Right kidney (tissue), 1 donor: ENCODE data around the gene ZNF804A.
"Not testable (repeated sequence)": the region's sequence is repeated elsewhere in the genome, so short reads cannot be mapped to it uniquely, and the experiment has no call there.

ENCODE experiments used
- DNase-seq: peaks from one replicate; pipeline ENCODE4 v3.0.0-alpha.2; 2016

Gene ZNF804A

DNA sequence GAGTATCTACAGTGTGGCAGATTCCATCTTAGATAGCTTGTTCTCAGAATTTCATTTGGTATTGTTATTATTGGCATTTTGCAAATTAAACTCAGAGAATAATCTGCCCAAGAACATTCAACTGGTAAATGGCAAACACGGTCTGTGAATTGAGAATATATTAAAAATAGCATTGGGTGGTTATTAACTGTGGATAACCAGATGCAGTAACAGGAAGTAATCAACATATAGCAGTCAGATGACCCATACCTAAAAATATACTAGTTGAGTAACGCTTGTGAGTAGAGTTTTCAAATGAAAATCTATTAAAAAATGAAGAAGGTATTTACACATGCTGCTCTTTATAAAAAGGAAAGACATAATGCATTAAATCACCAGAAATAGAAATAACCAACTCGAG, 129.5 kb downstream of the ZNF804A start:
- no peak for DNase-seq

DNA sequence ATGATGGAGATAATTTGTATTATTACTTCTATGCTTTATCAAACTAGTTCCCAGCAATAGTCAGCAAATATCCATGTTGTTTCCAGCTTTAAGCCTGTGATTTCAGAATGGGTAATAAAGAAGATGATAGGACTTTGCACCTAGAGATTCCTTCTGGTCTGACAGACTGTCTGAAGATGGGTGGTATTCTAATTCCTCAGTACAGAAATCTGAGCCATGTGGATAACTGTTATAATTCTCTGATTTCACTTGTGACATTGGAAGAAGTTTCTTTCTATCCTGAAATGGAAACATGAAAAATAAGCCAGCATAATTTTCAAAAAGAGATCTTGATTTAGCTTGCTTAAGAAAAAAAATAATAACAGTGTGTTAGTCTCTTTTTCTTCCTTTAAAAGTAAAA, 130.1 kb downstream of the ZNF804A start:
- no peak for DNase-seq

DNA sequence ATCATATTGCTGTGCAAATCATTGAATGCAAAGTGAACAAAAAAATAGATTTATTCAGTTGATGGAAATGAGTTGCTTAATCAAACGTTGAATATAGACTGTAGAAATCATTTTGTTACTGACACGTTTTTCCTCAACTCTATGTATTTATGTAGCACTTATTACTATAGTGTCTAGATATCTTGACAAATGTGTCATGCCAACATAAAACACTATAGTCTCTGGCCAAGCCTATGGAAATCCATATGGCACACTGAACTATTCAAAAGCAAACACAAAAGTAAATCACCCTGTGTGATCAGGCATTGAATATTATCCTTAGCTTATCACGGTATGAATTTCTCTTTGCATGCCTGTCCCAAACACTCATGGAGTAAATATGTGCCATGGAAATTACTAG, 131.3 kb downstream of the ZNF804A start:
- DNase-seq, result no peak

DNA sequence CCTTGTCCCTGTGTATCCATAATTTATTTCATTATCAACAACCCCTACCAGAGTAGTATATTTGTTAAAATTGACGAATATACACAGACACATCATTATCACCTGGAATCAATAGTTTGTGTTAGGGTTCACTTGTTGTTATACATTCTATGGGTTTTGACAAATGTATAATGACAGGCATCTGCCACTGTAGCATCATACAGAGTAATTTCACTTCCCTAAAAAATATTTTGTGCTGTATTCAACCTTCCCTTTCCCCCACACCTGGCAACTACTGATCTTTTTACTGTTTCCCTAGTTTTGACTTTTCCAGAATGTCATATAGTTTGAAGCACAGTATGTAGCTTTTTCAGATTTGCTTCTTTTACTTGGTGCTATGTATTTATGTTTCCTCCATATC, 132.0 kb downstream of the ZNF804A start:
- no peak for DNase-seq

DNA sequence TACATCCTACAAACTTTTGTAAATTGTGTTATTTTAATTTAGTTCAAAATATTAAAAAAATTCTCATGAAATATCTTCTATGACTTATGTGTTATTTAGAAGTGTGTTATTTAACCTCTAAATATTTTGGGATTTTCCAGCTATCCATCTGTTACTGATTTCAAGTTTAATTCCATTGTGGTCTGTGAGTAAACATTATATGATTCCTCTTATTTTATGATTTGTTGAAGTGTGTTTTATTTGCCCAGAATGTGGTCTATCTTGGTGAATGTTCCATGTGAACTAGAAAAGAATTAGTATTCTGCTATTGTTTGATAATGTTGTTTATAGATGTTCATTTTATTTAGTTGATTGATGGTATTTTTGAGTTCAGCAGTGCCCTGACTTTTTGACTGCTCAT, 136.0 kb downstream of the ZNF804A start:
- no peak for DNase-seq

DNA sequence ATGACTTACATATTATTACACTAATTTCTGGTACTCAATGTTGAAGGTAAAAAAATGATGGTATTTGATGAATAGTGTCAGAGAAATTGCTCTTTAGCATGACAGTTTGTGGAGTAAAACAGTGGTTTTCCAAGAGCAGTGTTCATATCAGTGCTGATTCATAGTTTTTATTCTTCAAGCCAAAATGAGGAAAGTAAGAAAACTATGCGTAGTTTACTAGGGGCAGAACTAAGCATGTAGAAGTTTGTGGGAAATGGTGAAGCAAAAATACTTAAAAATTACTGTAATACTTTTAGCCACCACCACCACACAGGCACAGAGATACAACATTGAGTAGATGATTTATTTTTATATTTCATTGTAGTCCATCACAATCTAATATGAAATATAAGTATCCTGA, 137.3 kb downstream of the ZNF804A start:
- DNase-seq, result no peak

DNA sequence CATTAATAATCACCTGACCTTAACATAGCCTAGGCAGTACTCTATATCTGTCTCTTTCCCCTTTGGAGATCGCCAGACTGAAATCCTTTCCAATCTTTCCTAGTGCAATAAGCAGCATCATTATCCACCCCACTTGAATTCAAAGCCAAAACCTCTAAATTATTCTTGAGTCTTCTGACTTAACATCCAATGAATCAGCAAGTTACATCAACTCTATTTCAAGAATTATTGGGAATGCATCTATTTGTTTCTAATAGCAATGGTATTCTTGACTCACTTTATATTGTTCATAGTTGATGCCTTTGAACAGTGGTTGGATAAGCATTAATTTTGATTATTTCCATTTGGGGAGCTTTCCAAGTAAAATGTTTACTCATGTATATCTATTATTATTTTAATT, 144.8 kb downstream of the ZNF804A start:
- no peak for DNase-seq

DNA sequence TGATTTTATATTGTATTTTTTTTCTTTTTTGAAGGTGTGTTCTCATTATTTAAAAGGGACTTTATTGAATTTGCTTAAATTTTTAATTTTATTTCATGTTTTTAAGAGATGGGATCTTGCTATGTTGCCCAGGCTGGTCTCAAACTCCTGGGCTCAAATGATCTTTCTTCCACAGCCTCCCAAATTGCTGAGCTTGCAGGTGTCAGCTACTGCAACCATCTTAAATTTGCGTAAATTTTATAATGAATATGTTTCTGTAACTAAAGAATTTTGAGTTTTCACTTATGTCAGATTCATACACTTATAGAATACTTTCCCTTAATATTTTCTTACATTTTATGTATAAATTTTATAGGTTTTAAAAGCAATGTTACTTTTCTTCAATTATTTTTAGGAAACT, 157.8 kb downstream of the ZNF804A start:
- no peak for DNase-seq

DNA sequence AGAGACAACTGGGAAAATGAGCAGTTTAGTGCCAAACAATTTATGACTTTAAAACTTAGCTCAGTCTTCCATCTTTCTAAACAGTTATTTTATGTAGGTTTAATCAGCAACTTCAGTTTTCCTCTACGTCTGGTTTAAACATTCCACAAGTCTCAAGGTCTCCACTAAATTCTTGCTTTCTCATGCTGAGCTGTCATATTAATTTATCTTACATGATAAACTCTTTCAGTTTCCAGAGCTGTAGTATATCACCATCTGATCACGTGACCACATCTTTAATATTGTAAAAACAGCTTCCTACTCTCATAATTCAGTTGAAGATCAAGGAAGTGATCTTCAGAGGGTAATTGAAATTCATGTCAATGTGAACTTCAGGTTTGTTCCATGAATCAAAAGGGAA, 158.6 kb downstream of the ZNF804A start:
- no peak for DNase-seq

DNA sequence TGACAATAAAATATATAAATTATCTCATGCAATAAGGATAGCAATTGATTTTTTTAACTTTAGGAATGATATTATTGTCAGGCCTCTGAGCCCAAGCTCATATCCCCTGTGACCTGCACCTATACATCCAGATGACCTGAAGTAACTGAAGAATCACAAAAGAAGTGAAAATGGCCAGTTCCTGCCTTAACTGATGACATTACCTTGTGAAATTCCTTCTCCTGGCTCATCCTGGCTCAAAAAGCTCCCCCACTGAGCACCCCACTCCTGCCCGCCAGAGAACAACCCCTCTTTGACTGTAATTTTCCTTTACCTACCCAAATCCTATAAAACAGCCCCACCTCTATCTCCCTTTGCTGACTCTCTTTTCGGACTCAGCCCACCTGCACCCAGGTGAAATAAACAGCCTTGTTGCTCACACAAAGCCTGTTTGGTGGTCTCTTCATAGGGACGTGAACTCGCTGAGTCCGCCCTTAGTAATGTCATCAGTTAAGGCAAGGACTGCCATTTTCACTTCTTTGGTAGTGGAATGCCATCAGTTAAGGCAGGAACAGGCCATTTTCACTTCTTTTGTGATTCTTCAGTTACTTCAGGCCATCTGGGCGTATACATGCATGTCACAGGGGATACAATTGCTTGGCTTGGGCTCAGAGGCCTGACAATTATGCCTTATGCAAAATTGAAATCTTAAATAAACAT, 161.4 kb downstream of the ZNF804A start:
- not testable (repeated sequence) for DNase-seq

DNA sequence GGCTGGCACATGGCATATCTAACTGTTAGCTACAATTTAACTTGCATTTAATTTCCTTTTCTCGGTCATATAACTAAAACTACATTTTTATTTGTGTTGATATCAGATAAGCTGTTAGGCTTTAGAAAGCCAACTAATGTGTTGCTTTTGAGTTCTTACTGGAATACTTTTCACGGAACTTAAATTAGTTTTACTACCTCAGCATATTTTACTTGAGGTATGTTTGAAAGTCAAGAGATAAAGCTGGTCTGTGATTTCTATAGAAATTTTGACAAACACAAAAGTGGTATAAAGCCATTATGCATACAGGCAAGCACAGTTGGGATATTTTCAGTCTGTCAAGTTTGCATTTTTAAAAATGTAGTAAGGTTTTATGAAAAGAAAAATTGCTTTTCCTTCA, 162.6 kb downstream of the ZNF804A start:
- DNase-seq, result no peak

DNA sequence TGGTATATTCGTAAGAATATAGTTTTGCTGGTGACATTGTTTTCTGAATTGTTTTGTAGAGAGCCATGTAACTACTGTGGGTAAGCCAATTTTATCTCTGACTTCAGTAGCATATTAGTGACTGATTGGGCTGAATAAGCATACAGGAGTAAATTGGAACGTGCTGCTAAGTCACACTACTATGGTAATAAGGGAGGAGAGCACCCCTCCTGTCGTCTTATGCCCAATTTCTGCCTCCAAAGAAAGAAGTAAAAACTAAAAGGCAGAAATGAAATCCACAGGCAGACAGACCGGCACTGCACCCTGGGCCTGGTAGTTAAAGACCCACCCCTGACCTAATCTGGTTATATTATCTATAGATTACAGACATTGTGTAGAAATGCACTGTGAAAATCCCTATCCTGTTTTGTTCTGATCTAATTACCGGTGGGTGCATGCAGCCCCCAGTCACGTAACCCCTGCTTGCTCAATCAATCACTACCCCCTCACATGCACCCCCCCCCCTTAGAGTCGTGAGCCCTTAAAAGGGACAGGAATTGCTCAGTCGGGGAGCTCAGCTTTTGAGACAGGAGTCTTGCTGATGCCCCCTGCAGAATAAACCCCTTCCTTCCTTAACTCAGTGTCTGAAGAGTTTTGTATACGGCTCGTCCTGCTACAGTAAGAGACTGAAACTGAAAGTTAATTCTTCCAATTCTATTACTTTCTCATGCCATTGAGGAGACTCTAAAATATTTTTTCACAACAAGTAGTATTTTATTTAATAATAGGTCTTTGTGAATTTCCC, 167.0 kb downstream of the ZNF804A start:
- DNase-seq, result no peak

DNA sequence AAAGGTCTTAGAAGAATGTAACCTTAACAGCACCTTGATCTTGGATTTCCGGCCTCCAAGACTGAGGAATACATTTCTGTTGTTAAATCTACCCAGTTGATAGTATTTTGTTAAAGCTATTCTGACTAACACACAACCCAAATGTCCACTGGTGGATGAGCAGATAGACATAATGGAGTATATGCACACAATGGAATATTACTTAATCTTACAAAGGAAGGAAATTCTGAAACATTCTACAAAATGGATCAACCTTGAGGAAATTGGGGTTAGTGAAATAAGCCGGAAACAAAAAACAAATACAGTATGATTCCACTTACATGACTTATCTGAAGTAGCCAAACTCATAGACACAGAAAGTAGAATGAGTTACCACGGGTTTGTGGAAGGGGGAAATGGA, 168.7 kb downstream of the ZNF804A start:
- no peak for DNase-seq

DNA sequence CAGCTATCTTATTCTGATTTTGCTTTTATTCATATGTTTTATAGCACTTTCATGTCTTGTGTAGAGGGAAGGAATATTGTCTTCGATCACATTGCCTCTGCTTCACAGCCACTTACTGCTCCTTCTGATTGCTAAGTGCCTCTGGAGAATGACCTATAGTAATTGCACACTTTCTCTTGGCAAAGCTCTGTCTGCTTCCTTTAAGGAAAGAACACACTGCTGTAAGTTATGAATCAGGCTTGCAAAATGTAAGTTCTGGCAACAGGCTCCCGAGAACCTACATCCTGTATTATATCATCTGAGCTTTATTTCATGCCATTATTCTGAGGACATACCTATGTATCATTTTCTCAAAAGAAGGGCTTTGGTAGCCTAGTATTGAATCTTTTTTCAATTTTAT, 170.7 kb downstream of the ZNF804A start:
- DNase-seq, result no peak

DNA sequence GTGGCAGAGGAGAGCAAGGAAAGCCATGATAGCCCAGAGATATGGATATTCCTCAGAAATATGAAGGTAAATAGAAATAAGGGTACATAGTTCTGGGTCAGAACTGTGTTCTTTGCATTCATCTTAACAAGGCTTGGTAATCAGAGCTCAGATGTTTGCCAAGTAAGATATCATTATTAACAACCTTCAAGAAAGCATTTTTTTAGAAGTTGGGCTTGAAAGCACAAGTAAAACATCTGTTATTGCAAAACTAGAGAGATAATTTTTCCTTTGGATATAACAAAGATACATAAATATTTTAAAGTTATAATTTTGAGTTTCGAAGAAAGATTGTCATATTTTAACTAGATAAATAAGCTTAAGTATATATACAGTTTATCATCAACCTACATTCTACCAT, 171.4 kb downstream of the ZNF804A start:
- DNase-seq, result no peak

DNA sequence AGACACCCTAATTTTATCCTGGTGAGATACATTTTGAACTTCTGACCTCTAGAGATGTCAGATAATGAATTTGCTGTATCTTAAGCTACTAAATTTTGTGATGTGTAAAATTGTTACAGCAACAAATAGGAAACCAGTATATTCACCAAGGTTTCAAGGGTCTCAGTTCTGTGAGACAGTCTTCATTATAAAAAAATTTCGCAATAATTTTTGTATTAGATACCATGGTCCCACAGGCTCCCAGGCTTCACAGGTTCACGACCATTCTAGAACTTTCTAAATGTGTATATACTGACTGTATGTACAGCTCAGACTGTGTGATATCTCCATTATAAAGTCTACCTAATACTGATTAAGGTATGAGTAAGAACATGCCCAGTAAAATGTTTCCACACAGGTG, 181.4 kb downstream of the ZNF804A start:
- DNase-seq, result no peak

DNA sequence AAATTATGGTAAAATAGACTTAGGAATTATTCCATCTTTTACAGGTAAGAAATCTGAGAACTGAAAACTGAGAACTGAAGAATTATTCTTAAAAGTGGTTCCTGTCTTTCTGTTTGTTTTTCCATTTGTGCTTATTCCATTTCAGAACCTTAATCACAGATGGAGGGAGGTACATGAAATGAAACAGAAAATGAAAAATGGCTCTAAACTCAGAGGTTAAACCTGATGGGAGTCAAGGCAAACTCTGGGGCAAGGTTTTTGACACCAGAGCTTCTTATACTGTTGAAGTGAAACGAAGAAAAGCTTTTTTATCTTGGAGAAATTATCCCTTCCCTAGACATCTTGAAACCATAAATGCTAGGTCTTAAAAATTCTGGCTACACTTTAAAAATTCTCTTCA, 182.1 kb downstream of the ZNF804A start:
- DNase-seq, result no peak

DNA sequence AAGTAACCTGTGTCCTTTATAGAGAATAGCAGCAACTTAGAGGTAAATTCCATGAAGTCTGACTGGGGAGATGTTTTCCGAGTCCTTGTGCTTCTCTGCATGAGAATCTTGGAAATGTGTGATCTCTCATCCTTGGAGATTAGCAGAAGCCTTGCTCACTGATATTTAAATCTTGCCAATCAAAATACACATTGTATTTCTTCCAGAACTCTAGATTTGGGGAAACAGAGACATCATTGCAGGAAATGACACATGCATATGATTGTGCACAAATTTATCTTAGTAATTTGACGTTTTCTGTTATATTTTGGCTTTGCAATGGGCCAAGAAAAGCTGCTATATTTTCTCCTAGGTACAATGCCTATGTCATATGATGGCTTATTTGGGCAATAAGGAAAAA, 182.6 kb downstream of the ZNF804A start:
- DNase-seq, result no peak

DNA sequence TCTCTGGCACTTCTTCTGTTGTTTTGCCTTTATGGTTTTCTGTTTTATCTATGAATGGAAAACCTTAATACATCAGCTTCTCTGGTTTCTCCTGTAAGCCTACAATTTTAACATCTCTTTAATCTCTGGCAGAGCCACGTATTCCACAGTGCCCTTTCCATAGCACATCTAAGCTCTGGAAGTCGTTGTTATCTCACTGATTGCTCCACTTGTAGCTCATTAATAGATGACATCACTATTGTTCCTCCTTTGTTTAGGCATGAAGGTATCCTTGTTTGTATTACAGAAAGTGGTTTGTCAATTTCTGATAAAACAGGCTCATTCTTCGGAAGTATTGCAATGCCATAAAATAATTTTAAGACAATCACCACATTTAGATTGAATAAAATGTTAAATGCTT, 185.2 kb downstream of the ZNF804A start:
- no peak for DNase-seq

DNA sequence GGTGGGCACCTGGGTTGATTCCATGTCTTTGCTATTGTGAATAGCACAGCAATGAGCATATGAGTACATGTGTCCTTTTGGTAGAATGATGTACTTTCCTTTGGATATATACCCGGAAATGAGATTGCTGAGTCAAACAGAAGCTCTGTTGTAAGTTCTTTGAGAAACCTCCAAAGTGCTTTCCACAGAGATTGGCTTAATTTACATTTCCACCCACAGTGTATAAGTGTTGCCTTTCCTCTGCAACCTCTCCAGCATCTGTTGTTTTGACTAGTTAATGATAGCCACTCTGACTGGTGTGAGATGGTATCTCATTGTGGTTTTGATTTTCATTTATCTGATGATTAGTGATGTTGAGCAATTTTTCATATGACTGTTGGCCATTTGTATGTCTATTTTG, 194.8 kb downstream of the ZNF804A start:
- no peak for DNase-seq

DNA sequence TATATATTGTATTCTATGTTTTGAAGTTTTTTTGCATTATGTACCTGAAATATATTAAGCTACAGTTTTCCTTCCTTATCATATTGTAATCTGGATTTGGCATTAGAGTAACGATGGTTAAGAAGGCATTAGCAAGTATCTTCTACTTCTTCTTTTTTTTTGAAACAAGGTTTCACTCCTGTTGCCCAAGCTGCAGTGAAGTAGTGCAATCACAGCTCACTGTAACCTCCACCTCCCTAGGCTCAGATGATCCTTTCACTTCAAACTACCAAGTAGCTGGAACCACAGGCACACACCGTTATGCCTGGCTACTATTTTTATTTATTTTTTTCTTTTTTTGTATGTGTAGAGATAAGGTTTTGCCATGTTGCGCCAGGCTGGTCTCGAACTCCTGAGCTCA, 201.1 kb downstream of the ZNF804A start:
- no peak for DNase-seq

DNA sequence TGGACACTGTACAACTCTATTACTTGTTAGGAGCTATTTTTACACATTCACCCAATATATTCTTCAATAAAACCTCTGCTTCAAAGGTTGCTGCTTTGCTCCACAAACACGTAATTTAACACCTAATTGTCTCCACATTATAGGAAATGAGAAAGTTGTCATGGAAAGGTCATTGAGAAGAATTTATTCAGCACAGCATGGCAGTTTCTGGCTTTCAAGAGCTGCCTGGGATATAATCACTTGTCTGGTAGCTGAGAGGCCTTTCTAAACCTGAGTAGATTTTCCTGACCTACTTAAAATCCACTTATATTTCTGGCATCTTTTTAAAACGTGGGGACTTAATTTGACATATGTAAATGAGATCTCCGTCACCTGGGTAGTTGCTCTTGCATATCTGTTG, 216.1 kb downstream of the ZNF804A start:
- no peak for DNase-seq

DNA sequence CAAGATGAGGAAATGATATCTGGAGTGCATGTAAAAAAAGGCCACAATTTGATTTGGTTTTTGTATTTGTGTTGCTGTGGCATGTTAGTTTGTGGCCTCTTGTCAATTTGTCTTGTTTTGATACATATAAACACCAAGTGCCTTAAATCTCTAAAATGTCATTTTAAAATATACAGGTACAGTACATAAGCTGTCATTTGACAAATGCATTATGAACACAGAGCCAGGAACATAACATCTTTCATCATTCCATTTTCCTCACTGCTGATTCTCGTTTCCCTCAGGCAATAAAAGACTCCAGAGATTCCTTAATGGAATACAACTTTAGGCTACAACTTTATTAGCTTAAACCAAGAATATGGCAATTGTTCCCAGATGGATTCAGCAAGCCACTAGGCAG, 217.5 kb downstream of the ZNF804A start:
- DNase-seq, result no peak

DNA sequence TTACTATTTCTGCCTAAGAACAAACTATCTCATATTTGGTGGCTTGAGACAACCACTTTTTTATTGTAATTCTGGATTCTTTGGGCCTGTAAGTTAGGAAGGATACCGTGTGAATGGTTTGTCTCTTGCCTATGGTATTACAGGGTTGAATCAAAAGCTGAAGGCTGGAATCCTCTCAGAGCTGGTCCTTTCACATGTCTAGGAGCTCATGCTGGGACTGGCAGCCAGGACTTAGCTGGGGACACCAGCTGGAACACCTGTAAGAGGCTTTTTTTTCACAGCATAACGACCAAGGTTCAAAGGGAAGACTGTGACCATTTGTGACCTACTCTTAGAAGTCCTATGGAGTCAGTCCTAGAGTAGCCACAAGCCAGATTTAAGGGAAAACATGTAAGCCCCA, 226.3 kb downstream of the ZNF804A start:
- DNase-seq, result no peak
